ENCODE measurements around the gene SPATA21. TPM values are rescaled to one million over a fixed set of nuclear protein-coding genes. Genes with fewer than 3 reads are reported as not detected.

SPATA21 gene
- total RNA-seq, 1 experiment from 2014 or later = not detected

DNA sequence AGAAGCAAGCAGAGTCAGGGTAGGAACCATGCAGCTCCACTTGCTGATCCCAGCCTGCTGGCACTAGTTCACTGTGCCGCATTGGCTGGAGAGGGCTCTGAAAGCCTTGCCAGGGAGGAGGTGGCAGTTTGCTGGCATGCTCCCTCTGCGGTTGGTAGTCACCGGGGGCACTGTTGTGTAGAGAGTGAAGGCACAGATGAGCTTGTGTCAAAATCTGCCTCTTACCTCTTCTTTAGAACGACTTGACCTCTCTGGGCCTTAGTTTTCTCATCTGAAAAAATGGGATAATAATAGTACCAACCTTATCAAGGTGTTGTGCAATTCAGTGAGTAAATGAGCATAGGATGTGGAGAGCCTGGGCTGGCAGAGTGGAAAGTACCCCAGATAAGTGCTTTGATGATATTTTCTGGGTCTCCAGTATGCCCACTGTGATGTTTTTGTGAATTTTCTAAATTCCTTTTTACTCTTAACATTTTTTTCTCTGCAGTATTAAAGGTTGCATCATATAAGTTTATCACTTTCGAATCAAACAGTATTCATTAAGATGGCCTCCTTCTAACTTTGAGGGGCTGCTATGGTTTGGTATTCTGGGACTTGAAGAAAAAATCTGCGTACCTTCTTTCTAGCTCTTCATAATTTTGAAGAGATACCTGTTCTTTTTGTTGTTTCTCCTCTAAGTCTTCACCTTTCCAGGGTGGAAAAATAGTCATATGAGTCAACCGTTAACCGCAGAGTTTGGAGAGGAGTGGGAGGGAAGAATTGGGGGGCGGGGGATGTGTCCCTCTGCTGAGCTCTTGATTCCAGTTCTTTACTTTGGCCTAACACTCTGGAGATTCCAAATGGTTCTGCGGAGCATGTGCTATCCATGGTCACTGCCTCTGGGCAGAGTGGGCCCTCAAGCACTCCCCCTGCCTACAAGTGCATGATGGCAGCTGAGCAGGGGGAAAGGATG lies 43.4 kb downstream of the SPATA21 start:
- Mint-ChIP-seq H3K4me3 (no peak overlapping the region), H3K27ac (peak overlapping the region; percentile 33; the same call in 1 of the 2 replicates), H3K27me3 (ENCODE audit: low read depth) (no peaks in the 10 kb centered on the region; the same call in 1 of the 2 replicates), H3K9me3 (no peaks in the 10 kb centered on the region), H3K36me3 (peaks cover 26% of the 10 kb centered on the region), H3K4me1 (peaks cover 43% of the 10 kb centered on the region)
- TF ChIP-seq, protein P1, sequence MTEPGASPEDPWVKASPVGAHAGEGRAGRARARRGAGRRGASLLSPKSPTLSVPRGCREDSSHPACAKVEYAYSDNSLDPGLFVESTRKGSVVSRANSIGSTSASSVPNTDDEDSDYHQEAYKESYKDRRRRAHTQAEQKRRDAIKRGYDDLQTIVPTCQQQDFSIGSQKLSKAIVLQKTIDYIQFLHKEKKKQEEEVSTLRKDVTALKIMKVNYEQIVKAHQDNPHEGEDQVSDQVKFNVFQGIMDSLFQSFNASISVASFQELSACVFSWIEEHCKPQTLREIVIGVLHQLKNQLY (CRISPR knock-in tag; IDR thresholded peaks at IDR 0.05) = no peak
- no peak for TF ChIP-seq NR2C2 (CRISPR knock-in tag; IDR thresholded peaks at IDR 0.05)
- no peak for TF ChIP-seq NR1H2 (CRISPR knock-in tag; IDR thresholded peaks at IDR 0.05)
- TF ChIP-seq, protein P2, sequence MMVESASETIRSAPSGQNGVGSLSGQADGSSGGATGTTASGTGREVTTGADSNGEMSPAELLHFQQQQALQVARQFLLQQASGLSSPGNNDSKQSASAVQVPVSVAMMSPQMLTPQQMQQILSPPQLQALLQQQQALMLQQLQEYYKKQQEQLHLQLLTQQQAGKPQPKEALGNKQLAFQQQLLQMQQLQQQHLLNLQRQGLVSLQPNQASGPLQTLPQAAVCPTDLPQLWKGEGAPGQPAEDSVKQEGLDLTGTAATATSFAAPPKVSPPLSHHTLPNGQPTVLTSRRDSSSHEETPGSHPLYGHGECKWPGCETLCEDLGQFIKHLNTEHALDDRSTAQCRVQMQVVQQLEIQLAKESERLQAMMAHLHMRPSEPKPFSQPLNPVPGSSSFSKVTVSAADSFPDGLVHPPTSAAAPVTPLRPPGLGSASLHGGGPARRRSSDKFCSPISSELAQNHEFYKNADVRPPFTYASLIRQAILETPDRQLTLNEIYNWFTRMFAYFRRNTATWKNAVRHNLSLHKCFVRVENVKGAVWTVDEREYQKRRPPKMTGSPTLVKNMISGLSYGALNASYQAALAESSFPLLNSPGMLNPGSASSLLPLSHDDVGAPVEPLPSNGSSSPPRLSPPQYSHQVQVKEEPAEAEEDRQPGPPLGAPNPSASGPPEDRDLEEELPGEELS (CRISPR knock-in tag; IDR thresholded peaks at IDR 0.05) = no peak
- TF ChIP-seq, protein P3, sequence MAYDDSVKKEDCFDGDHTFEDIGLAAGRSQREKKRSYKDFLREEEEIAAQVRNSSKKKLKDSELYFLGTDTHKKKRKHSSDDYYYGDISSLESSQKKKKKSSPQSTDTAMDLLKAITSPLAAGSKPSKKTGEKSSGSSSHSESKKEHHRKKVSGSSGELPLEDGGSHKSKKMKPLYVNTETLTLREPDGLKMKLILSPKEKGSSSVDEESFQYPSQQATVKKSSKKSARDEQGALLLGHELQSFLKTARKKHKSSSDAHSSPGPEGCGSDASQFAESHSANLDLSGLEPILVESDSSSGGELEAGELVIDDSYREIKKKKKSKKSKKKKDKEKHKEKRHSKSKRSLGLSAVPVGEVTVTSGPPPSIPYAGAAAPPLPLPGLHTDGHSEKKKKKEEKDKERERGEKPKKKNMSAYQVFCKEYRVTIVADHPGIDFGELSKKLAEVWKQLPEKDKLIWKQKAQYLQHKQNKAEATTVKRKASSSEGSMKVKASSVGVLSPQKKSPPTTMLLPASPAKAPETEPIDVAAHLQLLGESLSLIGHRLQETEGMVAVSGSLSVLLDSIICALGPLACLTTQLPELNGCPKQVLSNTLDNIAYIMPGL (CRISPR knock-in tag; IDR thresholded peaks at IDR 0.05) = no peak
- TF ChIP-seq, protein P4, sequence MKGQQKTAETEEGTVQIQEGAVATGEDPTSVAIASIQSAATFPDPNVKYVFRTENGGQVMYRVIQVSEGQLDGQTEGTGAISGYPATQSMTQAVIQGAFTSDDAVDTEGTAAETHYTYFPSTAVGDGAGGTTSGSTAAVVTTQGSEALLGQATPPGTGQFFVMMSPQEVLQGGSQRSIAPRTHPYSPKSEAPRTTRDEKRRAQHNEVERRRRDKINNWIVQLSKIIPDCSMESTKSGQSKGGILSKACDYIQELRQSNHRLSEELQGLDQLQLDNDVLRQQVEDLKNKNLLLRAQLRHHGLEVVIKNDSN (CRISPR knock-in tag; IDR thresholded peaks at IDR 0.05) = no peak
- TF ChIP-seq ZNF416 (CRISPR knock-in tag; IDR thresholded peaks at IDR 0.05) = no peak
- TF ChIP-seq, protein P5, sequence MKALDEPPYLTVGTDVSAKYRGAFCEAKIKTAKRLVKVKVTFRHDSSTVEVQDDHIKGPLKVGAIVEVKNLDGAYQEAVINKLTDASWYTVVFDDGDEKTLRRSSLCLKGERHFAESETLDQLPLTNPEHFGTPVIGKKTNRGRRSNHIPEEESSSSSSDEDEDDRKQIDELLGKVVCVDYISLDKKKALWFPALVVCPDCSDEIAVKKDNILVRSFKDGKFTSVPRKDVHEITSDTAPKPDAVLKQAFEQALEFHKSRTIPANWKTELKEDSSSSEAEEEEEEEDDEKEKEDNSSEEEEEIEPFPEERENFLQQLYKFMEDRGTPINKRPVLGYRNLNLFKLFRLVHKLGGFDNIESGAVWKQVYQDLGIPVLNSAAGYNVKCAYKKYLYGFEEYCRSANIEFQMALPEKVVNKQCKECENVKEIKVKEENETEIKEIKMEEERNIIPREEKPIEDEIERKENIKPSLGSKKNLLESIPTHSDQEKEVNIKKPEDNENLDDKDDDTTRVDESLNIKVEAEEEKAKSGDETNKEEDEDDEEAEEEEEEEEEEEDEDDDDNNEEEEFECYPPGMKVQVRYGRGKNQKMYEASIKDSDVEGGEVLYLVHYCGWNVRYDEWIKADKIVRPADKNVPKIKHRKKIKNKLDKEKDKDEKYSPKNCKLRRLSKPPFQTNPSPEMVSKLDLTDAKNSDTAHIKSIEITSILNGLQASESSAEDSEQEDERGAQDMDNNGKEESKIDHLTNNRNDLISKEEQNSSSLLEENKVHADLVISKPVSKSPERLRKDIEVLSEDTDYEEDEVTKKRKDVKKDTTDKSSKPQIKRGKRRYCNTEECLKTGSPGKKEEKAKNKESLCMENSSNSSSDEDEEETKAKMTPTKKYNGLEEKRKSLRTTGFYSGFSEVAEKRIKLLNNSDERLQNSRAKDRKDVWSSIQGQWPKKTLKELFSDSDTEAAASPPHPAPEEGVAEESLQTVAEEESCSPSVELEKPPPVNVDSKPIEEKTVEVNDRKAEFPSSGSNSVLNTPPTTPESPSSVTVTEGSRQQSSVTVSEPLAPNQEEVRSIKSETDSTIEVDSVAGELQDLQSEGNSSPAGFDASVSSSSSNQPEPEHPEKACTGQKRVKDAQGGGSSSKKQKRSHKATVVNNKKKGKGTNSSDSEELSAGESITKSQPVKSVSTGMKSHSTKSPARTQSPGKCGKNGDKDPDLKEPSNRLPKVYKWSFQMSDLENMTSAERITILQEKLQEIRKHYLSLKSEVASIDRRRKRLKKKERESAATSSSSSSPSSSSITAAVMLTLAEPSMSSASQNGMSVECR (CRISPR knock-in tag; IDR thresholded peaks at IDR 0.05; ENCODE audit: borderline replicate concordance) = no peak
- no peak for TF ChIP-seq TEAD4 (CRISPR knock-in tag; IDR thresholded peaks at IDR 0.05)
- TF ChIP-seq, protein P6, sequence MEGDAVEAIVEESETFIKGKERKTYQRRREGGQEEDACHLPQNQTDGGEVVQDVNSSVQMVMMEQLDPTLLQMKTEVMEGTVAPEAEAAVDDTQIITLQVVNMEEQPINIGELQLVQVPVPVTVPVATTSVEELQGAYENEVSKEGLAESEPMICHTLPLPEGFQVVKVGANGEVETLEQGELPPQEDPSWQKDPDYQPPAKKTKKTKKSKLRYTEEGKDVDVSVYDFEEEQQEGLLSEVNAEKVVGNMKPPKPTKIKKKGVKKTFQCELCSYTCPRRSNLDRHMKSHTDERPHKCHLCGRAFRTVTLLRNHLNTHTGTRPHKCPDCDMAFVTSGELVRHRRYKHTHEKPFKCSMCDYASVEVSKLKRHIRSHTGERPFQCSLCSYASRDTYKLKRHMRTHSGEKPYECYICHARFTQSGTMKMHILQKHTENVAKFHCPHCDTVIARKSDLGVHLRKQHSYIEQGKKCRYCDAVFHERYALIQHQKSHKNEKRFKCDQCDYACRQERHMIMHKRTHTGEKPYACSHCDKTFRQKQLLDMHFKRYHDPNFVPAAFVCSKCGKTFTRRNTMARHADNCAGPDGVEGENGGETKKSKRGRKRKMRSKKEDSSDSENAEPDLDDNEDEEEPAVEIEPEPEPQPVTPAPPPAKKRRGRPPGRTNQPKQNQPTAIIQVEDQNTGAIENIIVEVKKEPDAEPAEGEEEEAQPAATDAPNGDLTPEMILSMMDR (IDR thresholded peaks at IDR 0.05) = no peak
- TF ChIP-seq TCF7 (CRISPR knock-in tag; IDR thresholded peaks at IDR 0.05; ENCODE audit: low read depth) = no peak
- no peak for TF ChIP-seq RELA (CRISPR knock-in tag; IDR thresholded peaks at IDR 0.05; ENCODE audit: borderline replicate concordance)
- no peak for TF ChIP-seq KAT7 (CRISPR knock-in tag; IDR thresholded peaks at IDR 0.05; ENCODE audit: borderline replicate concordance)
- no peak for TF ChIP-seq RORB (CRISPR knock-in tag; IDR thresholded peaks at IDR 0.05)
- TF ChIP-seq ATF1 (CRISPR knock-in tag; IDR thresholded peaks at IDR 0.05) = no peak
- TF ChIP-seq ZNF121 (CRISPR knock-in tag; IDR thresholded peaks at IDR 0.05) = no peak
- TF ChIP-seq OVOL2 (CRISPR knock-in tag; IDR thresholded peaks at IDR 0.05; ENCODE audit: borderline replicate concordance) = no peak
- no peak for TF ChIP-seq FOXJ3 (CRISPR knock-in tag; IDR thresholded peaks at IDR 0.05; ENCODE audit: borderline replicate concordance)
- TF ChIP-seq ETV6 (CRISPR knock-in tag; IDR thresholded peaks at IDR 0.05) = no peak
- TF ChIP-seq PRRX2 (CRISPR knock-in tag; IDR thresholded peaks at IDR 0.05) = no peak
- CTCF ChIA-PET = interaction anchor here (0.8 to 1.3 kb wide), 6 partner anchors 9 to 227 kb away, joined by 3 to 4 read pairs (median 4); partner anchors contain the start of gene NECAP2
- POLR2A ChIA-PET = no interaction called here
- DNase-seq (ENCODE audit: low spot score) = no peak
- no peak for ATAC-seq

Data from WTC11 (cell line).